Fibroblast of lung (primary cell): ENCODE measurements around the gene ITIH4. TPM values are rescaled to one million over a fixed set of nuclear protein-coding genes. Genes with fewer than 3 reads are reported as not detected.

Experiments
- DNase-seq, 2 donors: peaks; one replicate each; pipeline versions ENCODE4 v3.0.0 to v3.0.0-alpha.2; 2010; ENCODE audit warnings: low read depth in 2 of 2
- H2AFZ ChIP-seq: 2 replicates; pipeline ENCODE4 v1.5.1; 2012; ENCODE audit warnings: low read length, control low read depth, inconsistent platforms
- H3K27ac ChIP-seq: 2 replicates; pipeline ENCODE4 v1.5.1; 2011; ENCODE audit warnings: low read length, control low read depth; ENCODE audit not compliant: insufficient read depth
- H3K27me3 ChIP-seq: 2 replicates; pipeline ENCODE4 v1.5.1; 2011; ENCODE audit warnings: mild to moderate bottlenecking, low read length; ENCODE audit not compliant: control insufficient read depth, insufficient read depth
- H3K36me3 ChIP-seq: 2 replicates; pipeline ENCODE4 v1.5.1; 2011; ENCODE audit warnings: low read length; ENCODE audit not compliant: control insufficient read depth, insufficient read depth
- H3K4me1 ChIP-seq: 2 replicates; pipeline ENCODE4 v1.5.1; 2011; ENCODE audit warnings: low read length; ENCODE audit not compliant: control insufficient read depth, insufficient read depth; ENCODE audit errors: extremely low read depth
- H3K4me2 ChIP-seq: 2 replicates; pipeline ENCODE4 v1.5.1; 2011; ENCODE audit warnings: low read length, control low read depth; ENCODE audit not compliant: insufficient read depth; ENCODE audit errors: extremely low read depth
- H3K4me3 ChIP-seq, 4 experiments: fragments of 200-600 bp in 1 of 4; sonication (generic) in 1 of 4; replicated peaks in 1 of 4; 2 replicates each; pipeline ENCODE4 v1.5.1; 2011 to 2016; ENCODE audit warnings: low read length in 4 of 4, low read depth in 3 of 4, mild to moderate bottlenecking in 3 of 4, control low read depth in 2 of 4, inconsistent platforms in 1 of 4, mixed read lengths in 1 of 4; ENCODE audit not compliant: insufficient read depth in 1 of 4; ENCODE audit errors: control extremely low read depth in 1 of 4
- H3K79me2 ChIP-seq: 2 replicates; pipeline ENCODE4 v1.5.1; 2012; ENCODE audit warnings: mild to moderate bottlenecking, low read length, inconsistent platforms; ENCODE audit not compliant: control insufficient read depth, insufficient read depth
- H3K9ac ChIP-seq: 2 replicates; pipeline ENCODE4 v1.5.1; 2011; ENCODE audit warnings: mild to moderate bottlenecking, low read length, control low read depth; ENCODE audit not compliant: insufficient read depth
- H3K9me3 ChIP-seq: 2 replicates; pipeline ENCODE4 v1.5.1; 2012; ENCODE audit warnings: low read depth, low read length; ENCODE audit not compliant: control insufficient read depth, insufficient read depth
- H4K20me1 ChIP-seq: 2 replicates; pipeline ENCODE4 v1.5.1; 2011; ENCODE audit warnings: low read length; ENCODE audit not compliant: control insufficient read depth, insufficient read depth; ENCODE audit errors: extremely low read depth
- EZH2 ChIP-seq: IDR thresholded peaks from 2 replicates; pipeline ENCODE4 v1.5.1; 2012; ENCODE audit warnings: low read length, control low read depth, mild to moderate bottlenecking; ENCODE audit errors: missing control alignments
- polyA plus RNA-seq, 2 donors: library from polyadenylated mRNA; depleted of rRNA in 1 of 2; stranded (reverse) in 1 of 2; unstranded in 1 of 2; fragments of >200 nt; gene quantifications; 2 replicates each; pipeline ENCODE4 v1.2.1, GENCODE V29; 2011 to 2012; ENCODE audit warnings: missing spikeins in 1 of 2
- total RNA-seq: library from RNA; depleted of rRNA; stranded (reverse); fragments of >200 nt; gene quantifications from 2 replicates; pipeline ENCODE4 v1.2.1, GENCODE V29; 2014
- TF ChIP-seq, protein P1 (sequence below), 2 donors: IDR thresholded peaks in 1 of 2; conservative IDR thresholded peaks in 1 of 2; 1 replicate in 1 of 2; 2 replicates in 1 of 2; pipeline ENCODE4 v1.5.1; 2011 to 2012; ENCODE audit warnings: low read length in 2 of 2, control low read depth in 1 of 2, inconsistent platforms in 1 of 2, low read depth in 1 of 2, mild to moderate bottlenecking in 1 of 2

ITIH4 gene
- total and polyA plus RNA-seq, 2 donors (not counting 1 experiment from before 2014, with no cell fraction given), result 1.1 to 2.6 TPM

DNA sequence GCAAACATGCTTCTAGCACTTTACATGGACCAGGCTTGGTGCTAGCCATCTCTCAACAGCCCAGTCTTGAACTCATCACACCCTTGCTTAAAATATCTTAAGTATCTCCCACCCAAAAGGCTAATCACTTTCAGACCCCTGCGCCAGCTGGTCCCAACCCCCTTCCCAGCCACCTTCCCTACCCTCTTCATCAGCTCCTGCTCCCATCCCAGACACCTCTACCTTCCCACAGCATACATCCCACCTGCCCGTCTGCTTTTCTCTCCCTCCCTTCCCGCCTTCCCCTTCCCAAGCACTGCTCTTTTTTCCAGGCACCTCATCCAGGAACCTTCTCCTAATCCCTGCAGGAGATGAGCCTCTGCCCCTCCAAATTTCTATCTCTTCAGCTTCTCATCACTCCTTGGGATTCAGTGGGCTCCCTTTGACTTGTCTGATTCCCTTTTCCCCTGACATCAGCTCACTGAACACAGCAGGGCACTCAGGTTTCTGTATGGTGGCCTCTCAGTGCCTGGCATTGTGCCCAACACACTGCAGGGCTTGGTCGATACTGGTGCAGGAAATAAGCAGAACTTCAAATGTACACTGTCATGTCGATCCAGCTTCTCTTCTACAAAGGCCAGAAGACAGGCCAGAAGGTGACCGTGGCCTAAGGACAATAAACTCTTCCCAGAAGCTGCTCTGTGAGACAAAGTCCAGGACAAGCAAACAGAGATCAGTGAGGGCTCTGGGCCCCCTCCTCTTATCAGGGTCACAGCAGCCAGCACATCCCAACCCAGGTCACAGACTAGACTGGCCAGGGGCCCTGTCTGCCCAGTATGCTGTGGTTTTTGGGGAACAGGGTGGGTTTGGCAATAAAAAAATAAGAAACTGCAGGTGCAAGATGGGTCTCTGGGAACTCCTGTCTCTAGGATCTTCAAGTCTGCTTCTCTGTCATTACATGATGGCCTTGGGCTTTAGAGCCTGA, 55.3 kb downstream of the ITIH4 start:
- H3K27ac ChIP-seq, result no peak overlapping the region
- no peaks in the 10 kb centered on the region for H3K4me1 ChIP-seq
- H3K79me2 ChIP-seq, result no peaks in the 10 kb centered on the region
- H2AFZ ChIP-seq, result no peak overlapping the region
- H3K4me2 ChIP-seq, result no peak overlapping the region
- TF ChIP-seq EZH2, result no peak
- TF ChIP-seq, protein P1, sequence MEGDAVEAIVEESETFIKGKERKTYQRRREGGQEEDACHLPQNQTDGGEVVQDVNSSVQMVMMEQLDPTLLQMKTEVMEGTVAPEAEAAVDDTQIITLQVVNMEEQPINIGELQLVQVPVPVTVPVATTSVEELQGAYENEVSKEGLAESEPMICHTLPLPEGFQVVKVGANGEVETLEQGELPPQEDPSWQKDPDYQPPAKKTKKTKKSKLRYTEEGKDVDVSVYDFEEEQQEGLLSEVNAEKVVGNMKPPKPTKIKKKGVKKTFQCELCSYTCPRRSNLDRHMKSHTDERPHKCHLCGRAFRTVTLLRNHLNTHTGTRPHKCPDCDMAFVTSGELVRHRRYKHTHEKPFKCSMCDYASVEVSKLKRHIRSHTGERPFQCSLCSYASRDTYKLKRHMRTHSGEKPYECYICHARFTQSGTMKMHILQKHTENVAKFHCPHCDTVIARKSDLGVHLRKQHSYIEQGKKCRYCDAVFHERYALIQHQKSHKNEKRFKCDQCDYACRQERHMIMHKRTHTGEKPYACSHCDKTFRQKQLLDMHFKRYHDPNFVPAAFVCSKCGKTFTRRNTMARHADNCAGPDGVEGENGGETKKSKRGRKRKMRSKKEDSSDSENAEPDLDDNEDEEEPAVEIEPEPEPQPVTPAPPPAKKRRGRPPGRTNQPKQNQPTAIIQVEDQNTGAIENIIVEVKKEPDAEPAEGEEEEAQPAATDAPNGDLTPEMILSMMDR (conservative IDR thresholded peaks at IDR 0.05 in 1 of 2, IDR thresholded peaks at IDR 0.05 in 1 of 2; ENCODE audit: low read depth in 1 of 2, low read length in 2 of 2), result no peak
- H3K27me3 ChIP-seq, result peaks cover 8% of the 10 kb centered on the region
- no peaks in the 10 kb centered on the region for H3K36me3 ChIP-seq
- no peaks in the 10 kb centered on the region for H3K9me3 ChIP-seq
- H3K9ac ChIP-seq, result no peak overlapping the region
- no peaks in the 10 kb centered on the region for H4K20me1 ChIP-seq
- H3K4me3 ChIP-seq, result no peak overlapping the region
- no peak for DNase-seq

DNA sequence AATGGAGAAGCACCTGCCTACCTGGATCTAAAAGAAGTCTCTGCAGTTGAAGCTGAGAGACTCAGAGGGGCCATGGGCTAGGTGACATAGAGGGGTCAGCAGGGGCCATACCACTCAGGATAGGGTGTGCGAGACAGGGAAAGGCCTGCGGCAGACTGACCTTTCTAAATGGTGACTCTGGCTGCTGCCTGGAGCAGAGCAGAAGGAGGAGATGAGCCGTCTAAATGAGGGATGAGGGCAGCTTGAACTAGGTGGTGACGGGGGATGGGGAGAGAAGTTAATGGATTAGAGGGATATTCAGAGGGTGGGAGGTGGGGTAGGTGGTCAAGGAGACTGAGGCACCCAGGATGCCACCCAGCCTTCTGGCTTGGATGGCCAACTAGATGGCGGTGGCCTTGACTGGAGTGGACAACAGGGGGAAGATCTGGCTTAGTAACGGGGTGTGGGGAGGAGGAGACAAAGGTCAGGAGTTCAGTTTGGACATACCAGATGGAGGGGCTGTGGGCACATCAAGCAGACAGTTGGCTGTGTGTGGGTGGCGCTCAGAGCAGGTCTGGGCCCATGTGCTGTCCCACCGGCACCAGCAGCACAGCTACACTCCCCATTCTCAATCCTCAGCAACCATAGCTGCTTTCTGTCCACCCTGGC, 56.3 kb downstream of the ITIH4 start:
- no peak overlapping the region for H2AFZ ChIP-seq
- H3K79me2 ChIP-seq, result peaks cover 2% of the 10 kb centered on the region
- no peaks in the 10 kb centered on the region for H3K36me3 ChIP-seq
- no peaks in the 10 kb centered on the region for H4K20me1 ChIP-seq
- H3K9ac ChIP-seq, result no peak overlapping the region
- no peak overlapping the region for H3K27ac ChIP-seq
- TF ChIP-seq EZH2, result no peak
- TF ChIP-seq, protein P1 (conservative IDR thresholded peaks at IDR 0.05 in 1 of 2, IDR thresholded peaks at IDR 0.05 in 1 of 2; ENCODE audit: low read depth in 1 of 2, low read length in 2 of 2), result no peak
- H3K4me3 ChIP-seq, result no peak overlapping the region
- H3K27me3 ChIP-seq, result peaks cover 4% of the 10 kb centered on the region
- no peak for DNase-seq
- no peak overlapping the region for H3K4me2 ChIP-seq
- H3K9me3 ChIP-seq, result no peaks in the 10 kb centered on the region
- H3K4me1 ChIP-seq, result no peaks in the 10 kb centered on the region

- no peak overlapping the region for H3K4me2 ChIP-seq
Measured at GRCh38 chr3:52773361-52774065, 57.0 kb downstream of the ITIH4 start.

More at GRCh38 chr3:52773361-52774065, 57.0 kb downstream of the ITIH4 start:
- Histone ChIP-seq H3K36me3 (no peaks in the 10 kb centered on the region), H3K4me1 (no peaks in the 10 kb centered on the region), H3K79me2 (peaks cover 2% of the 10 kb centered on the region), H3K27ac (no peak overlapping the region), H3K27me3 (no peaks in the 10 kb centered on the region), H2AFZ (no peak overlapping the region), H3K9ac (no peak overlapping the region), H3K9me3 (no peaks in the 10 kb centered on the region), H3K4me3 (no peak overlapping the region), H4K20me1 (no peaks in the 10 kb centered on the region)
- no peak for TF ChIP-seq EZH2
- TF ChIP-seq, protein P1 (conservative IDR thresholded peaks at IDR 0.05 in 1 of 2, IDR thresholded peaks at IDR 0.05 in 1 of 2; ENCODE audit: low read depth in 1 of 2, low read length in 2 of 2), result no peak
- DNase-seq, result no peak
